DMS79 treated with DMSO at 0.1 percent for 48 hours (cell line): ENCODE data around the gene NPHP4.

Experiments used
- DNase-seq: peaks from one replicate; lab custom pipeline; 2025; lab: John Stamatoyannopoulos, UW

Gene NPHP4

GRCh38 chr1:5877683-5878530 lies 114.3 kb downstream of the NPHP4 start:
- DNase-seq = no peak

GRCh38 chr1:5877001-5877400 lies 115.2 kb downstream of the NPHP4 start:
- no peak for DNase-seq

- no peak for DNase-seq
Observed at GRCh38 chr1:5876094-5876650, 116.1 kb downstream of the NPHP4 start.

GRCh38 chr1:5875345-5875910 lies 116.8 kb downstream of the NPHP4 start:
- no peak for DNase-seq

GRCh38 chr1:5874416-5875110 lies 117.7 kb downstream of the NPHP4 start:
- no peak for DNase-seq

GRCh38 chr1:5873556-5873955 lies 118.7 kb downstream of the NPHP4 start:
- no peak for DNase-seq

- no peak for DNase-seq
Observed at GRCh38 chr1:5872886-5873285, 119.3 kb downstream of the NPHP4 start.

- DNase-seq = no peak
Observed at GRCh38 chr1:5868931-5869500, 123.2 kb downstream of the NPHP4 start.

GRCh38 chr1:5865774-5866173 lies 126.5 kb downstream of the NPHP4 start:
- DNase-seq = no peak

- no peak for DNase-seq
Observed at GRCh38 chr1:5865056-5865455, 127.2 kb downstream of the NPHP4 start.

- no peak for DNase-seq
Observed at GRCh38 chr1:5864256-5864655, 128.0 kb downstream of the NPHP4 start.

GRCh38 chr1:5863238-5863637 lies 129.0 kb downstream of the NPHP4 start:
- no peak for DNase-seq

- no peak for DNase-seq
Observed at GRCh38 chr1:5861871-5862825, 130.1 kb downstream of the NPHP4 start.

GRCh38 chr1:5860277-5860676 lies 131.9 kb downstream of the NPHP4 start:
- DNase-seq = no peak

- no peak for DNase-seq
Observed at GRCh38 chr1:5859766-5860165, 132.5 kb downstream of the NPHP4 start.

- DNase-seq = no peak
Observed at GRCh38 chr1:5858844-5859407, 133.3 kb downstream of the NPHP4 start.

- no peak for DNase-seq
Observed at GRCh38 chr1:5858246-5858645, 134.0 kb downstream of the NPHP4 start.

GRCh38 chr1:5857508-5858090 lies 134.6 kb downstream of the NPHP4 start:
- no peak for DNase-seq

GRCh38 chr1:5857011-5857410 lies 135.2 kb downstream of the NPHP4 start:
- DNase-seq = no peak

- no peak for DNase-seq
Observed at GRCh38 chr1:5856246-5856815, 135.9 kb downstream of the NPHP4 start.
